ENCODE data around the gene OR4D11.

DNA sequence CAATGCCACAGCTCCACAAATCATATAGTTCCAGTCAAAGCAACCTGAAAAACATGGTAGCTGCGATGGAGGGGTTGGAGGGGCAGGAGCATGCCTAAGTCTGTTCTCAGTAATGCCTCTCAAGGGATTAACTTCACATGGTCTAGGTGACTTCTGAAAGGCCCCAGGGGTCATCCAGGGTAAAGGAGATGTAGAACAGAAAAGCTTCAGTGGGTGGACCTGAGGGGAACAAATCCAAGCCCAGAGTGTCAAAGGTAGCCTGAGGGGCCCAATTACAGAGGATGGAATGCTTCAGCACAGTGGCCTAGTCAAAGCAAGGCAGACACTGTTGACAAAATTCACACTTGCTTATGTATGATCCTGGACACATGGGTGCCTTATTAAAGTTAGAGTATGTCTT is 31.3 kb downstream of the OR4D11 start:
- TF ChIP-seq, protein P1, sequence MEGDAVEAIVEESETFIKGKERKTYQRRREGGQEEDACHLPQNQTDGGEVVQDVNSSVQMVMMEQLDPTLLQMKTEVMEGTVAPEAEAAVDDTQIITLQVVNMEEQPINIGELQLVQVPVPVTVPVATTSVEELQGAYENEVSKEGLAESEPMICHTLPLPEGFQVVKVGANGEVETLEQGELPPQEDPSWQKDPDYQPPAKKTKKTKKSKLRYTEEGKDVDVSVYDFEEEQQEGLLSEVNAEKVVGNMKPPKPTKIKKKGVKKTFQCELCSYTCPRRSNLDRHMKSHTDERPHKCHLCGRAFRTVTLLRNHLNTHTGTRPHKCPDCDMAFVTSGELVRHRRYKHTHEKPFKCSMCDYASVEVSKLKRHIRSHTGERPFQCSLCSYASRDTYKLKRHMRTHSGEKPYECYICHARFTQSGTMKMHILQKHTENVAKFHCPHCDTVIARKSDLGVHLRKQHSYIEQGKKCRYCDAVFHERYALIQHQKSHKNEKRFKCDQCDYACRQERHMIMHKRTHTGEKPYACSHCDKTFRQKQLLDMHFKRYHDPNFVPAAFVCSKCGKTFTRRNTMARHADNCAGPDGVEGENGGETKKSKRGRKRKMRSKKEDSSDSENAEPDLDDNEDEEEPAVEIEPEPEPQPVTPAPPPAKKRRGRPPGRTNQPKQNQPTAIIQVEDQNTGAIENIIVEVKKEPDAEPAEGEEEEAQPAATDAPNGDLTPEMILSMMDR (optimal IDR thresholded peaks at IDR 0.05 in 1 of 3, IDR thresholded peaks at IDR 0.05 in 1 of 3, conservative IDR thresholded peaks at IDR 0.05 in 1 of 3; ENCODE audit: extremely low read depth in 1 of 3, insufficient read depth in 2 of 3, low read length in 3 of 3): no peak
- TF ChIP-seq EZH2 (IDR thresholded peaks at IDR 0.05; ENCODE audit: low read length): no peak

All from keratinocyte (primary cell).